RKO (cell line): ENCODE data around the gene ZCCHC24.
A peak's percentile ranks its signal among the peaks of the same experiment; 100 is the strongest.

ENCODE experiments used
- DNase-seq: peaks from one replicate; pipeline ENCODE4 v3.0.0-alpha.2; 2016; ENCODE audit warnings: low spot score

Gene ZCCHC24

GRCh38 chr10:79445977-79446757 lies 743 bp upstream of the ZCCHC24 start:
- no peak for DNase-seq

- peak; percentile 61 for DNase-seq
Measured at GRCh38 chr10:79444199-79445119, 965 bp downstream of the ZCCHC24 start.

GRCh38 chr10:79443338-79444198 lies 1.9 kb downstream of the ZCCHC24 start:
- DNase-seq = no peak

- DNase-seq = no peak
Measured at GRCh38 chr10:79442171-79443040, 3.0 kb downstream of the ZCCHC24 start.

GRCh38 chr10:79441433-79441832 lies 4.0 kb downstream of the ZCCHC24 start:
- no peak for DNase-seq

GRCh38 chr10:79440281-79440680 lies 5.1 kb downstream of the ZCCHC24 start:
- no peak for DNase-seq

- DNase-seq = no peak
Measured at GRCh38 chr10:79438699-79439085, 6.7 kb downstream of the ZCCHC24 start.

- no peak for DNase-seq
Measured at GRCh38 chr10:79438021-79438698, 7.3 kb downstream of the ZCCHC24 start.

GRCh38 chr10:79437111-79437814 lies 8.2 kb downstream of the ZCCHC24 start:
- DNase-seq = no peak

- DNase-seq = no peak
Measured at GRCh38 chr10:79436850-79437103, 8.6 kb downstream of the ZCCHC24 start.

- DNase-seq = no peak
Measured at GRCh38 chr10:79436066-79436849, 9.2 kb downstream of the ZCCHC24 start.

GRCh38 chr10:79435271-79436065 lies 10.0 kb downstream of the ZCCHC24 start:
- no peak for DNase-seq

- no peak for DNase-seq
Measured at GRCh38 chr10:79434821-79435251, 10.6 kb downstream of the ZCCHC24 start.

- DNase-seq = no peak
Measured at GRCh38 chr10:79434223-79434687, 11.2 kb downstream of the ZCCHC24 start.

- DNase-seq = no peak
Measured at GRCh38 chr10:79433324-79434222, 11.9 kb downstream of the ZCCHC24 start.

GRCh38 chr10:79431891-79432831 lies 13.3 kb downstream of the ZCCHC24 start:
- DNase-seq = no peak
